K562 (cell line): Measurements from ENCODE around the gene DNAAF6. TPM values are rescaled to one million over a fixed set of nuclear protein-coding genes. Genes with fewer than 3 reads are reported as not detected.

ENCODE experiments used
- CBFA2T2 ChIP-seq: fragments of 450-650 bp; conservative IDR thresholded peaks from 2 replicates; pipeline ENCODE4 v1.6.1; 2017; ENCODE audit warnings: mild to moderate bottlenecking
- CBFA2T3 ChIP-seq: fragments of 450-650 bp; IDR thresholded peaks from 2 replicates; pipeline ENCODE4 v1.6.1; 2017
- CEBPG ChIP-seq, 3 experiments: fragments of 200-800 bp in 1 of 3; sonication (Bioruptor generic) in 1 of 3; sonication (generic) in 1 of 3; formaldehyde crosslinking in 1 of 3; IDR thresholded peaks in 2 of 3; conservative IDR thresholded peaks in 1 of 3; 2 replicates each; pipeline versions ENCODE4 v1.6.1 to v1.8.0; 2016 to 2022; ENCODE audit warnings: missing compliant biosample characterization in 2 of 3, missing genetic modification characterization in 2 of 3, mild to moderate bottlenecking in 1 of 3, missing genetic modification reagents in 1 of 3
- CHCHD3 ChIP-seq: fragments of 250-450 bp; sonication (Bioruptor Pico); IDR thresholded peaks from 2 replicates; pipeline ENCODE4 v2.1.2; 2022; ENCODE audit warnings: mild to moderate bottlenecking
- CTBP1 ChIP-seq: fragments of 450-650 bp; IDR thresholded peaks from 2 replicates; pipeline ENCODE4 v1.6.1; 2016; ENCODE audit warnings: borderline replicate concordance
- EHMT2 ChIP-seq: fragments of 450-650 bp; IDR thresholded peaks from 2 replicates; pipeline ENCODE4 v1.6.1; 2018; ENCODE audit warnings: antibody characterized with exemption
- FOSL1 ChIP-seq: fragments of 200-800 bp; sonication (Bioruptor generic); conservative IDR thresholded peaks from 2 replicates; pipeline ENCODE4 v1.6.1; 2016; ENCODE audit warnings: missing genetic modification characterization, missing compliant biosample characterization
- GABPB2 ChIP-seq: fragments of 250-450 bp; sonication (Bioruptor Pico); conservative IDR thresholded peaks from 2 replicates; pipeline ENCODE4 v1.5.1; 2021; ENCODE audit warnings: mild to moderate bottlenecking
- HES1 ChIP-seq: fragments of 450-650 bp; IDR thresholded peaks from 2 replicates; pipeline ENCODE4 v1.6.1; 2016; ENCODE audit warnings: low read depth, mild to moderate bottlenecking, moderate library complexity
- HMBOX1 ChIP-seq: sonication (generic); IDR thresholded peaks from 2 replicates; pipeline ENCODE4 v1.6.1; 2016
- MED1 ChIP-seq: sonication (generic); formaldehyde crosslinking; IDR thresholded peaks from 2 replicates; pipeline ENCODE4 v1.8.1; 2023; ENCODE audit warnings: missing genetic modification reagents, borderline replicate concordance
- NCOR1 ChIP-seq: fragments of 450-650 bp; IDR thresholded peaks from 2 replicates; pipeline ENCODE4 v1.6.1; 2016; ENCODE audit warnings: mild to moderate bottlenecking, moderate library complexity
- NR2F6 ChIP-seq: fragments of 450-650 bp; formaldehyde crosslinking; IDR thresholded peaks from 2 replicates; pipeline ENCODE4 v1.4.0; 2020; ENCODE audit warnings: mild to moderate bottlenecking
- PML ChIP-seq: IDR thresholded peaks from 2 replicates; pipeline ENCODE4 v1.6.1; 2012; ENCODE audit warnings: low read length, inconsistent platforms
- RCOR1 ChIP-seq, 2 experiments: IDR thresholded peaks; 2 replicates each; pipeline ENCODE4 v1.6.1; 2012; ENCODE audit warnings: low read depth in 2 of 2, low read length in 2 of 2, borderline replicate concordance in 1 of 2, improper control_type of control experiment in 1 of 2
- SETDB1 ChIP-seq: IDR thresholded peaks from one replicate; pipeline ENCODE4 v1.6.1; 2012; ENCODE audit warnings: low read length, control low read depth, inconsistent platforms
- SMAD4 ChIP-seq: fragments of 250-450 bp; sonication (Bioruptor Pico); conservative IDR thresholded peaks from 2 replicates; pipeline ENCODE4 v1.8.0; 2021; ENCODE audit warnings: inconsistent platforms, mild to moderate bottlenecking, moderate library complexity
- SOX6 ChIP-seq: fragments of 450-650 bp; IDR thresholded peaks from 2 replicates; pipeline ENCODE4 v1.6.1; 2014; ENCODE audit warnings: mild to moderate bottlenecking
- TBL1XR1 ChIP-seq, 2 experiments: IDR thresholded peaks; 2 replicates each; pipeline ENCODE4 v1.6.1; 2012; ENCODE audit warnings: improper control_type of control experiment in 2 of 2, low read length in 2 of 2, mild to moderate bottlenecking in 1 of 2
- TRIM24 ChIP-seq, 2 experiments: fragments of 450-650 bp; IDR thresholded peaks; 2 replicates each; pipeline ENCODE4 v1.6.1; 2016
- ZKSCAN1 ChIP-seq: fragments of 150-350 bp; IDR thresholded peaks from 2 replicates; pipeline ENCODE4 v1.6.1; 2016; ENCODE audit warnings: low read depth, low read length
- ZNF239 ChIP-seq: fragments of 250-450 bp; sonication (Bioruptor Pico); IDR thresholded peaks from 2 replicates; pipeline ENCODE4 v1.4.0; 2020; ENCODE audit warnings: mild to moderate bottlenecking
- ZNF766 ChIP-seq: fragments of 200-800 bp; sonication (Bioruptor generic); conservative IDR thresholded peaks from 2 replicates; pipeline ENCODE4 v1.6.1; 2016; ENCODE audit warnings: missing genetic modification characterization, missing compliant biosample characterization
- polyA plus RNA-seq, 8 experiments: library from polyadenylated mRNA; depleted of rRNA in 4 of 8; stranded (reverse) in 5 of 8; unstranded in 3 of 8; fragments of >200 nt; fragmentation: Nextera tagmentation in 2 of 8; fragmentation: Illumina TruSeq in 1 of 8; extraction: Ambion mirVana in 2 of 8; extraction: Trizol in 1 of 8; gene quantifications; 2 replicates each; pipeline versions ENCODE4 v1.2.1 to v1.2.3, GENCODE V29; 2011 to 2014; ENCODE audit warnings: inconsistent platforms in 1 of 8, missing spikeins in 1 of 8
- total RNA-seq, 7 experiments: library from RNA; depleted of rRNA in 6 of 7; stranded (reverse); fragments of >200 nt in 6 of 7; fragmentation: Illumina TruSeq in 2 of 7; extraction: Trizol in 2 of 7; gene quantifications; 2 replicates each; pipeline versions ENCODE4 v1.2.1 to v1.2.3, GENCODE V29; 2011 to 2021; ENCODE audit warnings: low replicate concordance in 1 of 7
- TF ChIP-seq, protein P1 (sequence below): fragments of 250-450 bp; sonication (Bioruptor Pico); IDR thresholded peaks from 2 replicates; pipeline ENCODE4 v1.9.0; 2021; ENCODE audit warnings: mild to moderate bottlenecking, inconsistent platforms
- TF ChIP-seq, protein P2 (sequence below): fragments of 150-350 bp; conservative IDR thresholded peaks from 2 replicates; pipeline ENCODE4 v1.6.1; 2014; ENCODE audit warnings: low read length

DNAAF6 gene
- total and polyA plus RNA-seq, 9 of the 15 experiments (the other 6 are each of a cell fraction or from before 2014, with no cell fraction given) = 0.04 to 0.17 (median 0.14) TPM; not detected in 4

DNA sequence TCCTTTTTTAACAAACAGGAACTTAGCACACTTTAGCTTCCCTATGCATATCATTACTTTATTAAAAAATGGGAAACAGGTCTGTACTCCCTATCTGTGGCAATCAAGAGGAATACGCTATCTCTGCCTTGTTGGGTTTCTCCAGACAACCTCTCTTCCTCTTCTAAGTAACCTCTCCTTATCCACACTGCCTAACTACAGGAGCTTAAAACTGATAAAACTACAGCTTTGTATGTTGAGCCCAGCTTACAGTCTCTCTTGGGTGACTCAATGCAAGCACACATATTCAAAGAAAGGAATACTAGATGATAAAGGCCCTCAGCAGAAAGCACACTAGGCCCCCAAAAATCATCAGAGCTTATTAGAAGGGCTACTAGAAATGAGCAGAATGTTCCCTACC is 9.1 kb upstream of the DNAAF6 start (continued):
- TF ChIP-seq HES1 = no peak
- no peak for TF ChIP-seq GABPB2 (CRISPR knock-in tag)
- TF ChIP-seq SETDB1 = no peak
- no peak for TF ChIP-seq MED1 (CRISPR knock-in tag)
- peak; percentile 74 for TF ChIP-seq CBFA2T2
- TF ChIP-seq HMBOX1 = peak; percentile 82; the same call in 1 of the 2 replicates
- TF ChIP-seq PML = peak; percentile 60; the same call in 1 of the 2 replicates
- peak; percentile 73 for TF ChIP-seq ZNF766 (CRISPR knock-in tag)
- TF ChIP-seq CHCHD3 (CRISPR knock-in tag) = no peak
- TF ChIP-seq SMAD4 (CRISPR knock-in tag) = peak; percentile 56; the same call in 1 of the 2 replicates
- TF ChIP-seq SOX6 = 0 out of 2 replicates have a peak, but pooled peaks have one; percentile 43
- TF ChIP-seq TRIM24 (IDR thresholded peaks at IDR 0.05) = peak; percentile 53 to 59; a peak in 2 of 4 replicates
- peak in 1 of 2 experiments; percentile 47; a peak in 1 of 4 replicates for TF ChIP-seq TBL1XR1 (IDR thresholded peaks at IDR 0.05; ENCODE audit: low read length in 2 of 2)
- TF ChIP-seq, protein P1, sequence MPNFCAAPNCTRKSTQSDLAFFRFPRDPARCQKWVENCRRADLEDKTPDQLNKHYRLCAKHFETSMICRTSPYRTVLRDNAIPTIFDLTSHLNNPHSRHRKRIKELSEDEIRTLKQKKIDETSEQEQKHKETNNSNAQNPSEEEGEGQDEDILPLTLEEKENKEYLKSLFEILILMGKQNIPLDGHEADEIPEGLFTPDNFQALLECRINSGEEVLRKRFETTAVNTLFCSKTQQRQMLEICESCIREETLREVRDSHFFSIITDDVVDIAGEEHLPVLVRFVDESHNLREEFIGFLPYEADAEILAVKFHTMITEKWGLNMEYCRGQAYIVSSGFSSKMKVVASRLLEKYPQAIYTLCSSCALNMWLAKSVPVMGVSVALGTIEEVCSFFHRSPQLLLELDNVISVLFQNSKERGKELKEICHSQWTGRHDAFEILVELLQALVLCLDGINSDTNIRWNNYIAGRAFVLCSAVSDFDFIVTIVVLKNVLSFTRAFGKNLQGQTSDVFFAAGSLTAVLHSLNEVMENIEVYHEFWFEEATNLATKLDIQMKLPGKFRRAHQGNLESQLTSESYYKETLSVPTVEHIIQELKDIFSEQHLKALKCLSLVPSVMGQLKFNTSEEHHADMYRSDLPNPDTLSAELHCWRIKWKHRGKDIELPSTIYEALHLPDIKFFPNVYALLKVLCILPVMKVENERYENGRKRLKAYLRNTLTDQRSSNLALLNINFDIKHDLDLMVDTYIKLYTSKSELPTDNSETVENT (CRISPR knock-in tag) = no peak
- TF ChIP-seq CTBP1 = peak; percentile 36; the same call in 1 of the 2 replicates
- TF ChIP-seq FOSL1 (tag) = peak; percentile 36; the same call in 1 of the 2 replicates
- peak; percentile 54; the same call in 1 of the 2 replicates for TF ChIP-seq NCOR1
- TF ChIP-seq RCOR1 (IDR thresholded peaks at IDR 0.05; ENCODE audit: borderline replicate concordance in 1 of 2, low read depth in 2 of 2, low read length in 2 of 2) = peak in 1 of 2 experiments; percentile 42; a peak in 1 of 4 replicates
- TF ChIP-seq ZKSCAN1 = no peak
- peak; percentile 48; the same call in 1 of the 2 replicates for TF ChIP-seq EHMT2
- peak; percentile 51; the same call in 1 of the 2 replicates for TF ChIP-seq ZNF239 (CRISPR knock-in tag)
- TF ChIP-seq NR2F6 (CRISPR knock-in tag) = no peak
- TF ChIP-seq, protein P2, sequence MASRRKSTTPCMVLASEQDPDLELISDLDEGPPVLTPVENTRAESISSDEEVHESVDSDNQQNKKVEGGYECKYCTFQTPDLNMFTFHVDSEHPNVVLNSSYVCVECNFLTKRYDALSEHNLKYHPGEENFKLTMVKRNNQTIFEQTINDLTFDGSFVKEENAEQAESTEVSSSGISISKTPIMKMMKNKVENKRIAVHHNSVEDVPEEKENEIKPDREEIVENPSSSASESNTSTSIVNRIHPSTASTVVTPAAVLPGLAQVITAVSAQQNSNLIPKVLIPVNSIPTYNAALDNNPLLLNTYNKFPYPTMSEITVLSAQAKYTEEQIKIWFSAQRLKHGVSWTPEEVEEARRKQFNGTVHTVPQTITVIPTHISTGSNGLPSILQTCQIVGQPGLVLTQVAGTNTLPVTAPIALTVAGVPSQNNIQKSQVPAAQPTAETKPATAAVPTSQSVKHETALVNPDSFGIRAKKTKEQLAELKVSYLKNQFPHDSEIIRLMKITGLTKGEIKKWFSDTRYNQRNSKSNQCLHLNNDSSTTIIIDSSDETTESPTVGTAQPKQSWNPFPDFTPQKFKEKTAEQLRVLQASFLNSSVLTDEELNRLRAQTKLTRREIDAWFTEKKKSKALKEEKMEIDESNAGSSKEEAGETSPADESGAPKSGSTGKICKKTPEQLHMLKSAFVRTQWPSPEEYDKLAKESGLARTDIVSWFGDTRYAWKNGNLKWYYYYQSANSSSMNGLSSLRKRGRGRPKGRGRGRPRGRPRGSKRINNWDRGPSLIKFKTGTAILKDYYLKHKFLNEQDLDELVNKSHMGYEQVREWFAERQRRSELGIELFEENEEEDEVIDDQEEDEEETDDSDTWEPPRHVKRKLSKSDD = no peak
- peak; percentile 87 for TF ChIP-seq CBFA2T3
- no peak for TF ChIP-seq CEBPG (CRISPR knock-in tag; IDR thresholded peaks at IDR 0.05)
- TF ChIP-seq CEBPG (tag; conservative IDR thresholded peaks at IDR 0.05 in 1 of 2, IDR thresholded peaks at IDR 0.05 in 1 of 2) = no peak
